Ovary (tissue), 3 donors: Measurements from ENCODE around the gene NEAT1.

ENCODE experiments used
- CTCF ChIP-seq, 3 donors: fragments of 450-650 bp in 2 of 3; fragments of 200-600 bp in 1 of 3; IDR thresholded peaks; one replicate each; pipeline versions ENCODE4 v1.5.1 to v1.8.0; 2016 to 2022; ENCODE audit warnings: antibody characterized with exemption in 3 of 3, mild to moderate bottlenecking in 1 of 3
- EP300 ChIP-seq: sonication (generic); formaldehyde crosslinking; IDR thresholded peaks from one replicate; pipeline ENCODE4 v1.6.1; 2017; ENCODE audit warnings: antibody characterized with exemption
- POLR2A ChIP-seq: fragments of 450-650 bp; IDR thresholded peaks from one replicate; pipeline ENCODE4 v1.6.1; 2017; ENCODE audit warnings: antibody characterized with exemption, mild to moderate bottlenecking, moderate library complexity
- donor health status: DM: no; HTN: no; CAD: no.

GRCh38 chr11:65416841-65417701 is 5.5 kb upstream of the NEAT1 start:
- no peak for TF ChIP-seq POLR2A
- TF ChIP-seq CTCF (IDR thresholded peaks at IDR 0.05): no peak
- TF ChIP-seq EP300: no peak
